MM.1S (cell line): Measurements from ENCODE around the gene MYLK4.

Experiments used
- DNase-seq: peaks from one replicate; pipeline ENCODE4 v3.0.0-alpha.2; 2015
- H2AFZ ChIP-seq: fragments of 300-600 bp; sonication (generic); 2 replicates; pipeline ENCODE4 v1.6.0; 2016; ENCODE audit warnings: antibody characterized with exemption, low read length
- H3F3A ChIP-seq: fragments of 300-600 bp; sonication (generic); 2 replicates; pipeline ENCODE4 v1.6.1; 2016; ENCODE audit warnings: mild to moderate bottlenecking, antibody characterized with exemption, low read length, moderate library complexity, mixed read lengths; ENCODE audit not compliant: insufficient read depth
- H3K27ac ChIP-seq: fragments of 300-600 bp; sonication (generic); 2 replicates; pipeline ENCODE4 v1.5.1; 2016; ENCODE audit warnings: mild to moderate bottlenecking, low read length
- H3K27me3 ChIP-seq: fragments of 300-600 bp; sonication (generic); replicated peaks from 2 replicates; pipeline ENCODE4 v1.6.0; 2016; ENCODE audit warnings: low read length; ENCODE audit not compliant: insufficient read depth
- H3K36me3 ChIP-seq: fragments of 300-600 bp; sonication (generic); replicated peaks from 2 replicates; pipeline ENCODE4 v1.6.1; 2016; ENCODE audit warnings: mild to moderate bottlenecking, low read length, mixed read lengths; ENCODE audit not compliant: insufficient read depth
- H3K4me1 ChIP-seq: fragments of 300-600 bp; sonication (generic); 2 replicates; pipeline ENCODE4 v1.6.1; 2016; ENCODE audit warnings: low read length, mixed read lengths
- H3K4me2 ChIP-seq: fragments of 300-600 bp; sonication (generic); 2 replicates; pipeline ENCODE4 v1.6.0; 2016; ENCODE audit warnings: low read depth, low read length
- H3K4me3 ChIP-seq: fragments of 300-600 bp; sonication (generic); 2 replicates; pipeline ENCODE4 v1.5.1; 2016; ENCODE audit warnings: low read length, mixed read lengths
- H3K79me2 ChIP-seq: fragments of 300-600 bp; sonication (generic); 2 replicates; pipeline ENCODE4 v1.6.1; 2016; ENCODE audit warnings: mixed run types, low read length, mixed read lengths
- H3K9ac ChIP-seq: fragments of 300-600 bp; sonication (generic); 2 replicates; pipeline ENCODE4 v1.6.1; 2016; ENCODE audit warnings: low read length, mixed read lengths
- H3K9me2 ChIP-seq: fragments of 300-600 bp; sonication (generic); replicated peaks from 2 replicates; pipeline ENCODE4 v1.6.1; 2016; ENCODE audit warnings: mild to moderate bottlenecking, low read length, mixed read lengths; ENCODE audit not compliant: insufficient read depth
- H3K9me3 ChIP-seq: fragments of 300-600 bp; sonication (generic); replicated peaks from 2 replicates; pipeline ENCODE4 v1.6.1; 2016; ENCODE audit warnings: mild to moderate bottlenecking, low read length, mixed read lengths; ENCODE audit not compliant: insufficient read depth
- H4K20me1 ChIP-seq: fragments of 300-600 bp; sonication (generic); 2 replicates; pipeline ENCODE4 v1.6.1; 2016; ENCODE audit warnings: mild to moderate bottlenecking, low read length, moderate library complexity, mixed read lengths; ENCODE audit not compliant: insufficient read depth
- CTCF ChIP-seq: fragments of 300-600 bp; sonication (generic); IDR thresholded peaks from 2 replicates; pipeline ENCODE4 v1.5.1; 2016; ENCODE audit warnings: antibody characterized with exemption, low read length, mixed read lengths
- EZH2 ChIP-seq: fragments of 300-600 bp; sonication (generic); optimal IDR thresholded peaks from 2 replicates; pipeline ENCODE3; 2017; ENCODE audit warnings: low read depth, mild to moderate bottlenecking, antibody characterized with exemption, low read length, mixed read lengths
- EZH2phosphoT487 ChIP-seq: fragments of 300-600 bp; sonication (generic); IDR thresholded peaks from 2 replicates; pipeline ENCODE4 v1.6.1; 2018; ENCODE audit warnings: antibody characterized with exemption, low read length

The MYLK4 gene

GRCh38 chr6:2784930-2785329 lies 34.2 kb upstream of the MYLK4 start:
- Histone ChIP-seq H3K9me2 (no peaks in the 10 kb centered on the region), H3K36me3 (no peaks in the 10 kb centered on the region), H3K9me3 (no peaks in the 10 kb centered on the region), H3K4me1 (no peaks in the 10 kb centered on the region), H3K27me3 (no peaks in the 10 kb centered on the region), H2AFZ (no peak overlapping the region), H3K79me2 (peaks cover 15% of the 10 kb centered on the region), H4K20me1 (no peaks in the 10 kb centered on the region), H3K9ac (no peak overlapping the region), H3K4me3 (no peak overlapping the region), H3K4me2 (no peak overlapping the region), H3F3A (no peaks in the 10 kb centered on the region), H3K27ac (no peak overlapping the region)
- TF ChIP-seq EZH2 (no peak), CTCF (no peak), EZH2phosphoT487 (no peak)
- DNase-seq, result no peak

GRCh38 chr6:2784061-2784460 lies 33.3 kb upstream of the MYLK4 start:
- Histone ChIP-seq H3K79me2 (peaks cover 19% of the 10 kb centered on the region), H3K4me3 (no peak overlapping the region), H3F3A (no peaks in the 10 kb centered on the region), H3K36me3 (no peaks in the 10 kb centered on the region), H4K20me1 (no peaks in the 10 kb centered on the region), H3K4me2 (no peak overlapping the region), H3K27ac (no peak overlapping the region), H2AFZ (no peak overlapping the region), H3K4me1 (no peaks in the 10 kb centered on the region), H3K9ac (no peak overlapping the region), H3K27me3 (no peaks in the 10 kb centered on the region), H3K9me2 (no peaks in the 10 kb centered on the region), H3K9me3 (no peaks in the 10 kb centered on the region)
- no peak for DNase-seq
- TF ChIP-seq CTCF, result no peak
- no peak for TF ChIP-seq EZH2
- TF ChIP-seq EZH2phosphoT487, result no peak

- H3F3A ChIP-seq, result no peaks in the 10 kb centered on the region
- no peak overlapping the region for H3K9ac ChIP-seq
- no peaks in the 10 kb centered on the region for H3K9me2 ChIP-seq
- no peaks in the 10 kb centered on the region for H3K9me3 ChIP-seq
- H2AFZ ChIP-seq, result no peak overlapping the region
- H3K4me2 ChIP-seq, result no peak overlapping the region
- no peaks in the 10 kb centered on the region for H4K20me1 ChIP-seq
- H3K4me1 ChIP-seq, result no peaks in the 10 kb centered on the region
- H3K4me3 ChIP-seq, result no peak overlapping the region
- peaks cover 25% of the 10 kb centered on the region for H3K79me2 ChIP-seq
- H3K27ac ChIP-seq, result no peak overlapping the region
- H3K27me3 ChIP-seq, result no peaks in the 10 kb centered on the region
- TF ChIP-seq EZH2 (no peak), EZH2phosphoT487 (no peak), CTCF (no peak)
- DNase-seq, result no peak
- H3K36me3 ChIP-seq, result no peaks in the 10 kb centered on the region
These were observed 32.7 kb upstream of the MYLK4 start for GRCh38 chr6:2783188-2783963.
